H1 (cell line): Measurements from ENCODE around the gene GRIK4. TPM values are rescaled to one million over a fixed set of nuclear protein-coding genes. Genes with fewer than 3 reads are reported as not detected.

Experiments used
- CTCF ChIA-PET: fragments of 300-600 bp; sonication (Branson Sonifier 250); formaldehyde crosslinking; loops from one replicate; lab custom pipeline; 2021; ENCODE audit not compliant: partially characterized antibody; lab: Charles Lee
- POLR2A ChIA-PET: fragments of 300-600 bp; sonication (Branson Sonifier 250); formaldehyde crosslinking; loops from one replicate; lab custom pipeline; 2021; ENCODE audit warnings: inconsistent platforms; ENCODE audit not compliant: partially characterized antibody; lab: Charles Lee
- DNase-seq, 2 experiments: peaks; one replicate each; pipeline versions ENCODE4 v3.0.0 to v3.0.0-alpha.2; 2010 to 2022; ENCODE audit warnings: low spot score in 2 of 2, low read depth in 1 of 2, mixed read lengths in 1 of 2
- FAIRE-seq: peaks from 2 replicates; lab custom pipeline; 2011; peaks lifted over from hg19 to GRCh38; lab: Jason Lieb, UNC
- H2AFZ ChIP-seq: 2 replicates; pipeline ENCODE4 v1.8.1; 2012; ENCODE audit warnings: low read length, inconsistent platforms
- H2AK5ac ChIP-seq: 2 replicates; pipeline ENCODE4 v1.6.1; 2013; ENCODE audit warnings: low read depth, low read length
- H2BK120ac ChIP-seq: replicated peaks from 2 replicates; pipeline ENCODE3; 2013; ENCODE audit warnings: low read depth, low read length, inconsistent platforms
- H2BK12ac ChIP-seq: 2 replicates; pipeline ENCODE4 v1.6.1; 2013; ENCODE audit warnings: low read depth, low read length
- H2BK15ac ChIP-seq: 2 replicates; pipeline ENCODE4 v1.6.1; 2013; ENCODE audit warnings: low read length
- H2BK20ac ChIP-seq: 2 replicates; pipeline ENCODE4 v1.6.1; 2013; ENCODE audit warnings: low read length
- H2BK5ac ChIP-seq: 2 replicates; pipeline ENCODE4 v1.6.1; 2013; ENCODE audit warnings: low read depth, low read length
- H3K14ac ChIP-seq: 2 replicates; pipeline ENCODE4 v1.6.1; 2013; ENCODE audit warnings: inconsistent platforms; ENCODE audit not compliant: insufficient read length
- H3K18ac ChIP-seq: 2 replicates; pipeline ENCODE4 v1.6.1; 2013; ENCODE audit warnings: low read length; ENCODE audit errors: extremely low read depth
- H3K23ac ChIP-seq: 2 replicates; pipeline ENCODE4 v1.6.1; 2013; ENCODE audit warnings: inconsistent platforms; ENCODE audit not compliant: insufficient read length
- H3K23me2 ChIP-seq: 2 replicates; pipeline ENCODE4 v1.6.1; 2013; ENCODE audit warnings: low read depth, low read length
- H3K27ac ChIP-seq: 2 replicates; pipeline ENCODE4 v1.6.1; 2011; ENCODE audit warnings: low read depth, low read length, inconsistent platforms
- H3K27me3 ChIP-seq, 4 experiments: replicated peaks in 1 of 4; 1 replicate in 1 of 4; 2 replicates in 3 of 4; pipeline versions ENCODE4 v1.6.1 to v1.8.1; 2011 to 2013; ENCODE audit warnings: low read length in 3 of 4, mild to moderate bottlenecking in 3 of 4, inconsistent platforms in 2 of 4, mixed read lengths in 2 of 4, moderate library complexity in 1 of 4; ENCODE audit not compliant: control insufficient read depth in 3 of 4, insufficient read depth in 3 of 4; ENCODE audit errors: extremely low read depth in 1 of 4
- H3K36me3 ChIP-seq, 4 experiments: 2 replicates each; pipeline versions ENCODE4 v1.6.1 to v1.8.1; 2011 to 2013; ENCODE audit warnings: mild to moderate bottlenecking in 4 of 4, low read length in 3 of 4, moderate library complexity in 2 of 4, control low read depth in 1 of 4, inconsistent platforms in 1 of 4; ENCODE audit not compliant: insufficient read depth in 4 of 4, control insufficient read depth in 2 of 4
- H3K4ac ChIP-seq: replicated peaks from 2 replicates; pipeline ENCODE3; 2013; ENCODE audit warnings: low read length, low read depth, mixed read lengths, inconsistent platforms; ENCODE audit not compliant: insufficient read length
- H3K4me1 ChIP-seq, 4 experiments: replicated peaks in 1 of 4; 1 replicate in 1 of 4; 2 replicates in 3 of 4; pipeline versions ENCODE4 v1.6.1 to v1.8.1; 2011 to 2013; ENCODE audit warnings: low read length in 3 of 4, inconsistent platforms in 2 of 4, mixed read lengths in 1 of 4; ENCODE audit not compliant: insufficient read depth in 4 of 4, control insufficient read depth in 3 of 4
- H3K4me2 ChIP-seq, 2 experiments: 2 replicates each; pipeline versions ENCODE4 v1.6.1 to v1.8.1; 2011 to 2013; ENCODE audit warnings: low read depth in 2 of 2, low read length in 2 of 2, control low read depth in 1 of 2, inconsistent platforms in 1 of 2, mild to moderate bottlenecking in 1 of 2; ENCODE audit not compliant: insufficient read depth in 1 of 2
- H3K4me3 ChIP-seq, 4 experiments: fragments of 200-600, 300-600 bp in 1 of 4; sonication (generic), shearing (Covaris generic), sonication (Bioruptor Twin) in 1 of 4; 2 replicates each; pipeline versions ENCODE4 v1.5.1 to v1.8.1; 2011 to 2016; ENCODE audit warnings: low read length in 4 of 4, low read depth in 3 of 4, control low read depth in 2 of 4, inconsistent platforms in 2 of 4, mild to moderate bottlenecking in 2 of 4, mixed read lengths in 1 of 4, moderate library complexity in 1 of 4; ENCODE audit not compliant: insufficient read depth in 2 of 4; ENCODE audit errors: extremely low read depth in 1 of 4
- H3K56ac ChIP-seq: replicated peaks from 2 replicates; pipeline ENCODE3; 2013; ENCODE audit warnings: low read depth, mild to moderate bottlenecking, mixed read lengths, low read length, inconsistent platforms; ENCODE audit not compliant: insufficient read length
- H3K79me1 ChIP-seq: 2 replicates; pipeline ENCODE4 v1.6.1; 2013; ENCODE audit warnings: low read depth, low read length, control low read depth
- H3K79me2 ChIP-seq, 2 experiments: 2 replicates each; pipeline versions ENCODE4 v1.6.1 to v1.8.1; 2012 to 2013; ENCODE audit warnings: low read length in 2 of 2, mild to moderate bottlenecking in 2 of 2, inconsistent platforms in 1 of 2; ENCODE audit not compliant: insufficient read depth in 2 of 2, control insufficient read depth in 1 of 2
- H3K9ac ChIP-seq, 4 experiments: replicated peaks in 1 of 4; 1 replicate in 1 of 4; 2 replicates in 3 of 4; pipeline versions ENCODE4 v1.6.1 to v1.8.1; 2011 to 2013; ENCODE audit warnings: low read depth in 3 of 4, low read length in 3 of 4, control low read depth in 2 of 4, mild to moderate bottlenecking in 2 of 4, moderate library complexity in 2 of 4, inconsistent platforms in 1 of 4; ENCODE audit errors: extremely low read depth in 1 of 4
- H3K9me3 ChIP-seq, 2 experiments: 2 replicates each; pipeline versions ENCODE4 v1.6.1 to v1.8.1; 2012 to 2013; ENCODE audit warnings: mild to moderate bottlenecking in 2 of 2, moderate library complexity in 2 of 2, control low read depth in 1 of 2, inconsistent platforms in 1 of 2, low read depth in 1 of 2, low read length in 1 of 2, mixed read lengths in 1 of 2; ENCODE audit not compliant: insufficient read depth in 2 of 2
- H4K20me1 ChIP-seq, 2 experiments: replicated peaks in 1 of 2; 2 replicates each; pipeline versions ENCODE3 to v1.8.1; 2011 to 2013; ENCODE audit warnings: inconsistent platforms in 2 of 2, low read length in 2 of 2, mild to moderate bottlenecking in 1 of 2; ENCODE audit not compliant: insufficient read depth in 2 of 2, control insufficient read depth in 1 of 2
- H4K5ac ChIP-seq: 2 replicates; pipeline ENCODE4 v1.6.1; 2013; ENCODE audit warnings: low read length, low read depth, mixed read lengths, inconsistent platforms; ENCODE audit not compliant: insufficient read length
- H4K8ac ChIP-seq: 2 replicates; pipeline ENCODE4 v1.8.0; 2013; ENCODE audit warnings: mild to moderate bottlenecking, moderate library complexity, low read length, inconsistent platforms; ENCODE audit not compliant: insufficient read depth; ENCODE audit errors: extremely low read depth
- H4K91ac ChIP-seq: replicated peaks from 2 replicates; pipeline ENCODE3; 2013; ENCODE audit warnings: low read length, mixed read lengths, inconsistent platforms; ENCODE audit not compliant: insufficient read length
- ATF2 ChIP-seq: IDR thresholded peaks from 2 replicates; pipeline ENCODE4 v1.6.1; 2012; ENCODE audit warnings: low read length, inconsistent platforms
- CBX5 ChIP-seq: fragments of 300-800, 300-1000 bp; sonication (generic); IDR thresholded peaks from 2 replicates; pipeline ENCODE4 v1.7.1; 2016; ENCODE audit warnings: antibody characterized with exemption, low read length, low read depth
- CEBPB ChIP-seq: IDR thresholded peaks from 2 replicates; pipeline ENCODE4 v1.6.1; 2012; ENCODE audit warnings: low read depth, low read length
- CTCF ChIP-seq, 3 experiments: IDR thresholded peaks; 1 replicate in 2 of 3; 2 replicates in 1 of 3; pipeline versions ENCODE4 v1.5.1 to v1.6.1; 2011; ENCODE audit warnings: low read length in 3 of 3, mild to moderate bottlenecking in 3 of 3, inconsistent platforms in 2 of 3, low read depth in 1 of 3, moderate library complexity in 1 of 3; ENCODE audit not compliant: insufficient read depth in 1 of 3; ENCODE audit errors: control extremely low read depth in 1 of 3
- PHF8 ChIP-seq: fragments of 200-600 bp; sonication (generic); conservative IDR thresholded peaks from 2 replicates; pipeline ENCODE4 v1.7.1; 2012; ENCODE audit warnings: low read depth, mild to moderate bottlenecking, inconsistent platforms, low read length, moderate library complexity
- POU5F1 ChIP-seq: IDR thresholded peaks from 2 replicates; pipeline ENCODE4 v1.6.1; 2011; ENCODE audit warnings: low read depth, mild to moderate bottlenecking, low read length, moderate library complexity
- SP4 ChIP-seq: IDR thresholded peaks from 2 replicates; pipeline ENCODE4 v1.6.1; 2012; ENCODE audit warnings: low read length, inconsistent platforms
- WGBS, 2 experiments: shearing (Covaris generic) in 1 of 2; methylation state at CpG; one replicate each; pipeline versions ENCODE4 v1.1.6 to v1.1.7; 2013 to 2015; ENCODE audit warnings: low lambda C conversion rate in 2 of 2, mixed read lengths in 2 of 2, inconsistent platforms in 1 of 2, low coverage in 1 of 2, missing lambda C conversion rate in 1 of 2; ENCODE audit not compliant: insufficient replicate concordance in 2 of 2, insufficient coverage in 1 of 2, insufficient read length in 1 of 2; ENCODE audit errors: extremely low coverage in 1 of 2, missing lambda C conversion rate in 1 of 2; 5-methylcytosine and 5-hydroxymethylcytosine counted together
- polyA plus RNA-seq, 7 experiments: library from polyadenylated mRNA; depleted of rRNA in 3 of 7; stranded (reverse) in 5 of 7; unstranded in 2 of 7; fragments of >200 nt in 5 of 7; fragments of 200-250 nt in 2 of 7; gene quantifications; 1 replicate in 5 of 7; 2 replicates in 1 of 7; 4 replicates in 1 of 7; pipeline versions ENCODE4 v1.2.1 to v1.2.3, GENCODE V29; 2011 to 2013; ENCODE audit warnings: missing spikeins in 2 of 7, mixed read lengths in 2 of 7
- total RNA-seq: library from RNA; stranded (reverse); fragmentation: NEBNext Ultra II Directional; extraction: Animal tissue kit (Norgen Biotek cat#: 25700); gene quantifications from 2 replicates; pipeline ENCODE4 v1.2.1, GENCODE V29; 2021

The GRIK4 gene
- total and polyA plus RNA-seq, 2 of the 8 experiments (the other 6 are each of a cell fraction or from before 2014, with no cell fraction given) = 1.2 to 2.9 TPM

- no peak overlapping the region for H2BK15ac ChIP-seq
- no peak for DNase-seq
- H3K18ac ChIP-seq = no peak overlapping the region
- H2BK20ac ChIP-seq = no peak overlapping the region
- no peak overlapping the region for H4K5ac ChIP-seq
- H3K4me1 ChIP-seq = peaks cover 0 to 6% (median 3%) of the 10 kb centered on the region in 4 experiments; a peak in 4 of 7 replicates
- H3K27me3 ChIP-seq = no peaks in the 10 kb centered on the region
- H3K9ac ChIP-seq = no peak overlapping the region
- POLR2A ChIA-PET = no interaction called here
- no peak overlapping the region for H3K14ac ChIP-seq
- peaks cover 5 to 26% of the 10 kb centered on the region in 2 experiments; a peak in 3 of 4 replicates for H3K9me3 ChIP-seq
- no peak overlapping the region for H2BK5ac ChIP-seq
- no peak overlapping the region for H2AFZ ChIP-seq
- no peaks in the 10 kb centered on the region for H3K36me3 ChIP-seq
- H4K8ac ChIP-seq = no peak overlapping the region
- no peaks in the 10 kb centered on the region for H3K79me1 ChIP-seq
- H3K23me2 ChIP-seq = no peaks in the 10 kb centered on the region
- H2BK12ac ChIP-seq = no peak overlapping the region
- H3K56ac ChIP-seq = no peak overlapping the region
- CTCF ChIA-PET = interaction anchor here (0.6 to 3.0 kb wide), 5 partner anchors 10 to 132 kb away, joined by 3 to 21 read pairs (median 3); no protein-coding TSS in a partner anchor
- H2BK120ac ChIP-seq = no peak overlapping the region
- no peak overlapping the region for H3K4me3 ChIP-seq
- H3K4me2 ChIP-seq = no peak overlapping the region
- TF ChIP-seq POU5F1 (no peak), ATF2 (no peak), CEBPB (no peak), PHF8 (no peak), SP4 (no peak), CBX5 (no peak), CTCF (IDR thresholded peaks at IDR 0.05; ENCODE audit: control extremely low read depth in 1 of 3, insufficient read depth in 1 of 3, low read depth in 1 of 3, low read length in 3 of 3) (no peak)
- H3K4ac ChIP-seq = no peak overlapping the region
- no peak for FAIRE-seq
- H2AK5ac ChIP-seq = no peak overlapping the region
- H3K23ac ChIP-seq = no peak overlapping the region
- H4K20me1 ChIP-seq = no peaks in the 10 kb centered on the region
- no peak overlapping the region for H4K91ac ChIP-seq
- 83% methylated on average over 2 of the region's 2 CpGs; no CpG with 5 or more reads in 1 of the 2 experiments for WGBS, 2 experiments
- no peak overlapping the region for H3K27ac ChIP-seq
- H3K79me2 ChIP-seq = no peaks in the 10 kb centered on the region
Measured at GRCh38 chr11:120768949-120769348, 257.4 kb downstream of the GRIK4 start.
